Right lobe of liver (tissue), 4 donors: ENCODE data around the gene SRD5A3.

Source experiments
- CTCF ChIP-seq, 4 donors: fragments of 200-600 bp in 3 of 4; fragments of 450-650 bp in 1 of 4; IDR thresholded peaks; one replicate each; pipeline versions ENCODE4 v1.5.1 to v1.8.0; 2016 to 2022; ENCODE audit warnings: antibody characterized with exemption in 4 of 4, mild to moderate bottlenecking in 2 of 4
- POLR2A ChIP-seq: fragments of 450-650 bp; IDR thresholded peaks from one replicate; pipeline ENCODE4 v1.6.1; 2017; ENCODE audit warnings: antibody characterized with exemption, mild to moderate bottlenecking
- donor health status: DM: no; HTN: no; CAD: no.
- donor health status: DM: no; HTN: no; CAD: no.
- donor health status: DM: no; HTN: yes; CAD: no.

GRCh38 chr4:55397520-55398321, 51.7 kb downstream of the SRD5A3 start:
- no peak for TF ChIP-seq CTCF (IDR thresholded peaks at IDR 0.05)
- TF ChIP-seq POLR2A = no peak
